GM12872 (cell line): ENCODE measurements around the gene DYNLRB1.

Experiments used
- CTCF ChIP-seq: IDR thresholded peaks from 3 replicates; pipeline ENCODE4 v1.5.1; 2011; ENCODE audit warnings: low read depth, mild to moderate bottlenecking, low read length, moderate library complexity; ENCODE audit not compliant: insufficient read depth

The DYNLRB1 gene

GRCh38 chr20:34527016-34527415 lies 10.8 kb downstream of the DYNLRB1 start:
- no peak for TF ChIP-seq CTCF

- no peak for TF ChIP-seq CTCF
Measured at GRCh38 chr20:34528921-34529297, 12.7 kb downstream of the DYNLRB1 start.

GRCh38 chr20:34529742-34530141 lies 13.5 kb downstream of the DYNLRB1 start:
- TF ChIP-seq CTCF: no peak

GRCh38 chr20:34530342-34530741 lies 14.1 kb downstream of the DYNLRB1 start:
- no peak for TF ChIP-seq CTCF

GRCh38 chr20:34531608-34532265 lies 15.5 kb downstream of the DYNLRB1 start:
- TF ChIP-seq CTCF: no peak

- TF ChIP-seq CTCF: no peak
Measured at GRCh38 chr20:34532320-34532719, 16.1 kb downstream of the DYNLRB1 start.

GRCh38 chr20:34532756-34533155 lies 16.5 kb downstream of the DYNLRB1 start:
- no peak for TF ChIP-seq CTCF
